GM12892 (cell line): ENCODE measurements around the gene NACC1.

ENCODE experiments used
- POLR2A ChIP-seq: IDR thresholded peaks from 2 replicates; pipeline ENCODE4 v1.6.1; 2011; ENCODE audit warnings: low read depth, low read length, control low read depth
- POLR2AphosphoS5 ChIP-seq: IDR thresholded peaks from 2 replicates; pipeline ENCODE4 v1.6.1; 2011; ENCODE audit warnings: low read depth, low read length, control low read depth
- TAF1 ChIP-seq: IDR thresholded peaks from 2 replicates; pipeline ENCODE4 v1.6.1; 2011; ENCODE audit warnings: low read depth, mild to moderate bottlenecking, control low read depth, low read length, borderline replicate concordance

DNA sequence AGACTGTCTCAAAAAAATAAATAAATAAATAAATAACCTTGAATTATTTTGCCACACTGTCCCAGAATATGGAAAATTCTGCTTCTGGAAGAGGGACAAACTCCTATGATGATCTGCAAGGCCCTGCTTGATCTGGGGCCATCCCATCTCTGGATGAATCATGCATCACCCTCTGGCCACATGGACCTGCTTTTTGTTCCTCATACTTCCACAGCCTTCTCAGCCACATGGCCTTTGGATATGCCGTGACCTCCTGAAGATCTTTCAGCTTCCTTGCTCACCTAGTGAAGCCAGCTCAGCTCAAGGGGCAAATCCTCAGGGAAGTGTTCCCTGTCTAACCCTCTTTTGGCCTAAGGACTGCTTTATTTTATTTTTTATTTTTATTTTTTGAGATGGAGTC, 42.5 kb downstream of the NACC1 start:
- TF ChIP-seq POLR2A (no peak), POLR2AphosphoS5 (no peak), TAF1 (no peak)
